CD4-positive, alpha-beta T cell treated with Interleukin-1 beta for 1 hour (primary cell): ENCODE measurements around the gene KRT81.

Experiments
- DNase-seq, 2 donors: peaks; one replicate each; pipeline ENCODE4 v3.0.0-alpha.2; 2020 to 2022

The KRT81 gene

GRCh38 chr12:52291267-52291935 lies at the start of gene KRT81:
KRT81 (minus strand) TSS chr12:52291534; CDS start chr12:52291465, 69 bp downstream.
- DNase-seq: no peak

GRCh38 chr12:52338241-52338960 lies 47.1 kb upstream of the KRT81 start:
- no peak for DNase-seq

GRCh38 chr12:52337054-52337453 lies 45.7 kb upstream of the KRT81 start:
- DNase-seq: no peak

- DNase-seq: no peak
These were observed 45.3 kb upstream of the KRT81 start for GRCh38 chr12:52336641-52337040.

DNA sequence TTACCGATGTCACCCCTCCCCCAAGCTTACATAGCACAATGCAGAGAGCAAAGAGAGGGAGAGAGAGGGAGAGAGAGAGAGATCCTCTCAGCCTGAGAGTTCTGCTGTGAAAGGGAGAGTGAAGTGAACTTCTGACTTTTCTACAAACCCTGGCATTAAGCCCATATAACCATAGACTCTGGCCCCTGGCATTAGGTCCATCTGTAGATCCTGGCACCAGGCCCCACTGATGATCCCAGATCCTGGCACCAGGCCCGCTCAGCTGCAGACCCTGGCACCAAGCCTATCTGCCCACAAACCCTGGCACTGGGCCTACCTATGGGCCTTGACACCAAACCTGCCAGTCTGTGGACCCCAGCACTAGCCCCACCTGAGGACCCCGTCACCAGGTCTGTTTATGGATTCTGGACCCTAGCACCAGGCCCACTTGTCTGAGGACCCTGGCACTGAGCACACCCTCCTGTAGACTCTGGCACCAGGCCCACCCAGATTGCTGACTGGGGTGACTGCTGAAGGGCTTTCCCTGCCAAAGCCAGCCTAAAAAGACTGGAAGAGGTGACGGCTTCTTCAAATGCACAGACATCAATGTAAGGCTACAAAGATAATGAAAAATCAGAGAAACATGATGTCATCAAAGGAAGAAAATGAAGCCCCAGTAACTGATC lies 44.4 kb upstream of the KRT81 start:
- no peak for DNase-seq

GRCh38 chr12:52334185-52334584 lies 42.9 kb upstream of the KRT81 start:
- DNase-seq: no peak

DNA sequence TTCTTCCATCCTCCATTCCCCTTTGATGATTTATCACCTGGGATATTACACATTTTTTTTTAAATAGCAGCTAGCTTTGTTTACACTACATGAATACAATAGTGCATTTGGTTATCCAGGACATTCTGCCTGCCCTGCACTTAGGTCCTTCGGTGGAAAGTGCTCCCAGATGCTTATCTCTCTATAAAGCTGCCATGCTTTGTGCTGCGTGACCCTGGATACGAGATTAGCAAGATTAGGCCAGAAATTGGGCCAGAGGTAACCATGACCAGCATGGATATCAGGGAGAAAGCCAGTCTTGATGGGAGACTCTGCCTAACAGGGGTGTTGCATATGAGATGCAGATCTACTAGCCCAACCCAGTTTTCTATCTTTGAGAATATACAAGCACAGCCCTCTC lies 42.0 kb upstream of the KRT81 start:
- DNase-seq: no peak

DNA sequence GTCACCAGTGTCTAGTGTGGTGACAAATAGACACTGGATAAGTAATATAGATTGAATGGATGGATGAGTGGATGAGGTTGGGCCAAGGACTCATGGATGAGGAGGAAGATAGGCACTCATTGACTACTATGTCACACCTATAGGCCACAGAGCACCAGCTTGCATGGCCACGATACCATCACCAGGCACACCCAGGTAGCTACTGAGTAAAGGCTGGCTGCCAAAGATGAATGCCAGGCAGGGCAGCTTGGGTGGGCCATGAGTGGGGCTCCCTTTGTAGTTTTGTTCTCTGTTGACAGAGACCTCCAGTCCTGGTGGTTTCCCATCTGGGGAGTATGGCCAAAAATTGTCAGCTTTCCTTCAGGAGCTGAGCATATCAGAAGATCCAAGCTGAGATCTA lies 41.0 kb upstream of the KRT81 start:
- no peak for DNase-seq

GRCh38 chr12:52331833-52332232 lies 40.5 kb upstream of the KRT81 start:
- DNase-seq: no peak

DNA sequence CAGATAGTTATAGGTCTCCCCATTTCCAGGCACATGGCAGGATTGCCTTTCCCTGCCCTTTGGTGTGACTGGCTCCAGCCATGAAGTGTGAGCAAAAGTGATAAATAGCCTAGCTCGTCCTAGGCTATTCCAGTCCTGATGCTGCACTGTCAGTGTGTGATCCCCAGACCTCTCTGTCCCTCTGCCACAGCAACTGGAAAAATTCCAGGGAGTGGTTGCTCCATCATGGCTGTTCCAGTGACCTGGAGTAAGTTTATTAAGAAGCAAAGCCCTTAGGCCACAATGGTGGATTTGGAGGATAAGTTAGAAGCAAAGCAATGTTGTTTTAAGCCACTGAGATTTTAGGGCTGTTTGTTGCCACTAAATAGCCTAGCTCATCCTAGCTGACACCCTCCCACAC lies 39.7 kb upstream of the KRT81 start:
- no peak for DNase-seq

DNA sequence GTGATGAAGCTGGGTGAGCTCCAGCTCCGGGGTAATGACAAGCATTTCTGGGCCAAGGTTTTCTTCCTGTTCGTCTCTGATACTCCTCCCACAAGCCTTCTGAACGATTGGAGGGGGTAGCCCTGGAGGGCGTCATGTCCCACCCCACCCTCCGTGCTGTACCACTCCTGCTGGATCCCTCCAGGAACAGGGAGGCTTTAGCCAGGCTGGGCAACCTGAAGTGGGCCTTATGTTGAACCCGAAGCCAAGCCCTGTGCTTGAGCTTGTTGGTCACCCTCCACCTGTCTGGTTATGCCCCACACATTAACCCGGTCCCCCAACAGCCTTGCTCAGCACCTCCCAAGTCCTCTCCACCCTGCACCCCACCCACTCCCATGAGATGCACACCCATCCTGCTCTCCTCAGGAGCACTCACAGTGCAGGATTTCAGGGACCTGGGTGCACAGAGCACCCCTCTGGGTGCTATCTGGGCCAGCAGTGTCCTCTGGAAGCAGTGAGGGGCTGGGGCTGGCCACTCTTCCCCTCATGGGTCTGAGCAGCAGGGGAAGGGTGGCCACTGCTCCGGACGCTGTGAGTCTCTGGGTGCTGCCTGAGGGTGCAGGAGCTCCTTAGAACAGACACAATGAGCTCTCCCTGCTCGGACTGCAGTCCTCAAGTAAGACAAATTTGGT lies 36.6 kb upstream of the KRT81 start:
- no peak for DNase-seq

- peak; percentile 81 for DNase-seq
These were observed 35.9 kb upstream of the KRT81 start for GRCh38 chr12:52327052-52327829.

GRCh38 chr12:52324153-52324444 lies 32.8 kb upstream of the KRT81 start:
- no peak for DNase-seq

- DNase-seq: no peak
These were observed 32.2 kb upstream of the KRT81 start for GRCh38 chr12:52323416-52324152.

DNA sequence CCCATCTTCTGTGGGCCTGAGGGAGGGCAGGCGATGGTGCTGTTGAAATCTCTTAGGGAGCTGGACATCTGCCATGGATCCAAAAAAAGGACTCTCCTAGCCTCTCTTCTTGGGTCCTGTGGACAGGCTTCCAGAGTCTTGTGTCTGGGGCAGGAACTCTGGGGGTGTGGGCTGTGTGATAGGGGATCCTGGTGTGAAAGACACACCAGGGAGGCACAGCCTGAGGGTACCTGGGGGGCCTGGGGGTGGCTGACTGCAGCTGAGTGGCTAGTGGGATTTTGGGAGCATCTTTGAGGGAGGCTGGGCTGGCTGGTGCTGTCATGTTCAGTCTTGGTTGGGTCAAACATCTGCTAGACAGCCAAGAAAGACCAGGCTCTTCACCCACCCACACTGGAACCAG lies 31.7 kb upstream of the KRT81 start:
- no peak for DNase-seq

- no peak for DNase-seq
These were observed 30.7 kb upstream of the KRT81 start for GRCh38 chr12:52322069-52322468.

GRCh38 chr12:52321418-52321817 lies 30.1 kb upstream of the KRT81 start:
- no peak for DNase-seq

DNA sequence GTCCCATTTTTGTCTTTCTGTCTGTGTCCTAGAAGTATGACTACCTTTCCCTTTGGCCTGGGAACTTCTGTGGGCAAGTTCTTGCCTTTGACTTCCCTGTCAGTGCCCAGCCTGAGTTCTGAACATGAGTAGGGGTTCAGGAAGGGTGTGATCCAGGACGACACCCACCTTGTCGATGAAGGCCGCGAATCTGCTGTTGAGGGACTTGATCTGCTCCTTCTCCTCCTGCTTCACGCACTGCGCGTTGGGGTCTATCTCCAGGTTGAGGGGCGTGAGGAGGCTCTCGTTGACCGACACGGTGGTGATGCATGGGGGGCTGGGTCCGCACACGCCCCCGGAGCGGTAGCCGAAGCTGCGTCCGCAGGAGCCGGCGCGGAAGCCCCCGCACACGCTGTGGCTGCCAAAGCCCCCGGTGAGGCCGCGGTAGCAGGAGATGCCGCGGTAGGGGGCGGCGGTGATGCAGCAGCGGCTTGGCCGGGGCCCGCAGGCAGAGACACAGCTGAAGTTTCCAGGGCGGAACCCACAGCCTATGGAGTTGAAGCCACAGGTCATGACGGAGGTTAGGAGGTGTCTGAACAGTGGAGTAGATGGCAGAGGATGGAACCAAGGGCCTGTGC lies 29.6 kb upstream of the KRT81 start, which contains the start of gene KRT83:
TSS of gene KRT83 (minus strand) at position 615 of the 617 bp plus-strand sequence. CDS start at position 552, 63 bp downstream.
- DNase-seq: no peak

GRCh38 chr12:52319097-52319496 lies 27.8 kb upstream of the KRT81 start:
- DNase-seq: no peak

DNA sequence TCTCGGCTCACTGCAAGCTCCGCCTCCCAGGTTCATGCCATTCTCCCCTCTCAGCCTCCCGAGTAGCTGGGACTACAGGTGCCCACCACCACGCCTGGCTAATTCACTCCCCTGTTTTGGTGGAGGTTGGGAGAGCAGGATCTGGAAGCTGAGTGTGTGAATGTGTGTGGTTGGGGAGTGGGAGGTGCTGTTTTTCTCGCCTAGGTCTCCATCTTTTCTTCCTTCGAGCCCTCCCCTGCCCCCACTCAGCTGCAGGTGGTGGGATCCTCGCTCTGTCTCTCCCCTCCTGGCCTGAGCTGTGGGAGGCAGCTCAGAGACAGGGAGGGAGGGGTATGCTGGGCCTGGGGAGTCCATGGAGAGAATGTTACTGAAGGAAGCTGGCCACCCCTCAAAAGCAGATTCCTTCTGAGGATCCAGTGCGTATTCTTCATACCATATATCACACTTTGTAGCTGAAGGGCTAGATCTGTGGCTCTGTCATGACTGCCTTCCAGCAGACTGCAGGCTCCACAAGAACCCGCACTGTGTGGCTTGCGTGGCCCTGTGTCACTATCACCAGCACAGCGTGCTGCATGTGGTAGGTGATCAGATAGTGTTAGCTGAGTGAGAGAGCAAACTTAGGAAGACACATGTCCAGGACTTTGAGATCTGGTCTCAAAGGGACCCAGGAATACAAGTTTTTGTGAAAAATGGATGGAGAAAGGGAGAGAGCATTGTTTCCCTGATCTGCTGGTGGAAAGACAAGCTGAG lies 27.1 kb upstream of the KRT81 start:
- DNase-seq: no peak
